HG03280 (cell line): Measurements from ENCODE around the gene CTNS.

ENCODE experiments used
- ATAC-seq: cut with Tn5 transposase; IDR thresholded peaks from one replicate; pipeline ENCODE4 v1.9.1; 2021; ENCODE audit warnings: mild to moderate bottlenecking, moderate library complexity; ENCODE audit not compliant: unreplicated experiment

Gene CTNS

DNA sequence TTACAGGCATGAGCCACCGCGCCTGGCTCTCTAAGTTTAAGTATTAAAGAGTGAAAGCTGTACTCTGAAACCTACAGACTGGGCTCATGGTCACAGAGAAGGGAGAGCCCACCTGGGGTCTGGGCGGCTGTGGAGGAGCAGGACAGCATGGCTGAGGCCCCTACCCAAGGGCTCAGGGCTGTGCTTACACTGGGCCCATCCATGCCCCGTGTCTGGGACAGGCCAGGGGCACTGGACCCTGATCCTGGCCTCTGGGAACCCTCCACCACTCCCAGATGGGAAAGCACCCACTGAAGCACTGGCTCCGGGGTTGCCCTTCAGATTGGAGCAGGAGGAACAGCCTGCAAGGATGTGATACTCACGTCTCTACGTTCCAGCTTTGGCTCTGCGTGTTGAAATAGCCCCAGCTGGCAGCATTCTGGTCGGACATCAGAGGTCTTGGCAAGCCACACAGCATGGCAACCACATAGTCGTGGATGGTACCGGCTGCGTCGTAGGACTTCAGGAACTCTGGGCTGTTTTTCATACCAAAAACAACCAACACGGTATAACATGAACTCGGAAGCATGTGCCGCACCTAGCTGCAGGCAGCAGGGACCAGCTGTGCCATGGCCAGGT is 13.5 kb upstream of the CTNS start:
- no peak for ATAC-seq

DNA sequence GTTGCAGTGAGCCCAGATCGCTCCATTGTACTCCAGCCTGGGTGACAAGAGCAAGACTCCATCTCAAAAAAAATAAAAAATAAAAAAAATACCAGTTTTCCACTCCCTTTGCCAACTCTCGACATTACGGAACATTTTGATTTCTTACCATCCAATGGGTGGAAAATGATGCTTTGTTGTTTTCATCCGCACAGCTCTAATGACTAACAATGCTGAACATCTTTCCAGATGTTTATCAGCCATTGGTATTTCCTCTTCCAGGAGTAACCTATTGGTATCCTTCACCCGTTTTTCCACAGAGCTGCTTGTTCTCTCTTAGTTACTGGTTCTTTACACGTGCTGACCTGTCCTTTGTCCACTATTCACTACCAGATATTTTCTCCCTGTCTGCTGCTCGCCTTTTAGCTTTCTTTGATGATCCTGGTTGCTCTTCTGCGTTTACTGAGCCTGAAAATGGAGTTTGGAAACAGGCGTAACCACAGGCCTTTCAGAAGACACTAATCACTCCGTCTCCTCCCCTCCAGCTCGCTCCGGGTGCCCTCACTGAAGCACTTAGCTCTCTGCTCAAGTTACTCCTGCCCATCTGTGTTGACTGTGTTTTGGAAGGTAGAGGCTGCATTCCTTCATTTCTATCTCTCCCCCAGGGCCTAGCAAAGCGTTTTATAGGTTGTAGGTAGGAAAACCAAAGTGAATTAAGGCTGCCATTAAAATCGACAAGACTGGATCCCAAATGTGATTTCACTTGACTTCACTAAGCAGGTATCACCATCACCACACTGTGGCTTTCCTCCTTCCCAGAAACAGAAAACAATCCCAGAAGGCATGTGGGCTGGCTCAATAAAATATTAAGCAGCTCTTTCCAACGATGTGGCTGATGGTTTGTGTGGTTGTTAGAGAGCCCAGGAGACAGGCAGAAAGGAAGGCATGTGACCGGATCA is 9.5 kb upstream of the CTNS start:
- no peak for ATAC-seq

DNA sequence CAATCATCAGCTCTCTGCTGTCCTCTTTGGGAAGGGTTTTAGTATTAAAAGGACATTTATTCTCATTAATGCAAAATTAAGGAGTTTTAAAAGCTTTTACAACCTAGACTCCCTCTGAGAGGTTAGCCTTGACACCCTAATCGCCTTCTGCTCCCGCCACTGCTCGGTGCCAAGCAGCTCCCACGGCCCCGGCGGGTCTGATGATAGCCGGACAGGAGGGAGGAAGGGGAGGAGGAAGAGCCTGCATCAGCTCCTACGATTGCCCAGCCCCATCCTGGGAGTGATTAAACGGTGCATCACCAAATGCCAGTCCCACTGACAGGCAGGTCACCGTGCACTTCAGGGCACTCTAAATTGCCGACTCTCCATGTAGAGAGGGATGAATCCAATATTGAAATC is 8.8 kb upstream of the CTNS start:
- ATAC-seq: no peak

DNA sequence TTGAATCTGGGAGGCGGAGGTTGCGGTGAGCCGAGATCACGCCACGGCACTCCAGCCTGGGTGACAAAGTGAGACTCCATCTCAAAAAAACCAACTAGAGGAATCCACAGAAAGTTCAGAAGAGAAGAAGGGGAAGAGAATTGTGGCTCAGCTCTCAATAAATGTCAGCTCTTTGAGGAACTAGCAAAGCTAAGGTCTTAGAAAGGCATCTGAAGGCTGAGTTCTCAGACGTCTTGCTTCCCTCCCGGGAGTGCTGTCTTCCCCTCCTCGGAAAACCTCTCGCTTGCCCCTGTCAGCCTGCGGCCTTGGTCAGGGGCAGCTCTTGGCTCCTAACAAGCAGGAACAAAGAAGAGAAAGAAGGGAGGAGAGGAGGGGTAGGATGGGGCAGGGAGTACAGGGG is 5.8 kb upstream of the CTNS start:
- no peak for ATAC-seq

DNA sequence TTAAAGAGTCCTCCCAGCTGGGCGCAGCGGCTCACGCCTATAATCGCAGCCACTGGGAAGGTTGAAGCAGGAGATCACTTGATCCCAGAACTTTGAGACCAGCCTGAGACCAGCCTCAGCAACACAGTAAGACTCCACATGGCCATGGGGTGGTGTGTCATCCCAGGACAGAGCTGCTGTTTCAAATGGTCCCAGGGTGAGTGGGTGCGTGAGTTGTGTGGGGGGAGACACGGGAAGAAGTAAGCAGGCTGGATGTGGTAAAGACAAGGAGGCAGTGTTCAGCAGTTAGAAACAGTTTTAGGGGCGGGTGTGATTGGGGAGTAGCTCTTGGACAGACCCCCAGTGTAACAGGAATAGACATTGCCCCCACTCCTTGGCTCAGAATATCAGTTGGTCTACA is 4.3 kb upstream of the CTNS start:
- no peak for ATAC-seq

DNA sequence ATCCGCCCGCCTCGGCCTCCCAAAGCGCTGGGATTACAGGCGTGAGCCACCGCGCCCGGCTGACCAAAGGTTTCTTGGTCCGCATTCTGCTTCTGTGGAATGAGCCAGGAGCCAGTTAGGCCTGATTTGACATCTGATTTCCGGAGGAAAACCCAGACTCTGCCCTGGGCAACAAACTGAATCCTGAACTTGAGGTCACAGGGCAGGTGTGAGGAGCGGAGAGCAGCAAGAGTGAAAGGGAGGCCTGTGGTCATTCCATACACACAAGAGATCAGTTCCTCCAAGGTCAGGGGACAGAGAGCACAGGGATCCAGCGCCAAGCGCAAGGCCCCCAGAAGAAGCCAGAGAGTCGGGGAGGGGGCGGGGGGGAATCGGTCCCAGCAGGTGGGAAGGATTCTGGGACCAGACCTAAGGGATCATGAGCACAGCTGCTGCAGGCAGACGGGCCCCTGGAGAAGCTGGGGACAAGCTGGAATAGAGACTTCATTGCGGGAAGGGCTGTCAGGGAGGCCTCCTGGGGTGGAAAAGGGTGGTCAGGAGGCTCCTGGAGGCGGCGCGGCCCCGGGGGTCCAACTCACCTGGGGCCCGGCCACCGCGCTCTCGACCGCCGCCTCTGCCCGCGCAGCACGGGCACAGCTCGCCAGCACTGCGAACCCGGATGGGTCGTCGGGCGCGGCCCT is 946 bp upstream of the CTNS start:
- ATAC-seq: no peak

DNA sequence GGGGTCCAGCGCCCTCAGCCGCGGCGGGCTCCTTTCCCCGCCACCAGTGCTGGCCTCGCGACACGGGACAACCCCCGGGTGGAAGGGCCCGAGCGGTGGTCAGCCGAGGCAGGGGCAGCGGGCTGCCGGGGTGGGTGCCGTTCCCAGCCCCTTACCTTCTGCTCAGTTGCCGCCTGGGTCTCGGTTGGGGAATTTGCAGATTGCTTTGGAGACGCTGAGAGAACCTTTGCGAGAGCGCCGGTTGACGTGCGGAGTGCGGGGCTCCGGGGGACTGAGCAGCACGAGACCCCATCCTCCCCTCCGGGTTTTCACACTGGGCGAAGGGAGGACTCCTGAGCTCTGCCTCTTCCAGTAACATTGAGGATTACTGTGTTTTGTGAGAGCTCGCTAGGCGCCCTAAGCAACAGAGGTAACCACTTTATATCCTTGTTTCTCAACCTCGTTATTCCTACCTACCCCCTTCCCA is 381 bp downstream of the CTNS start:
- no peak for ATAC-seq

DNA sequence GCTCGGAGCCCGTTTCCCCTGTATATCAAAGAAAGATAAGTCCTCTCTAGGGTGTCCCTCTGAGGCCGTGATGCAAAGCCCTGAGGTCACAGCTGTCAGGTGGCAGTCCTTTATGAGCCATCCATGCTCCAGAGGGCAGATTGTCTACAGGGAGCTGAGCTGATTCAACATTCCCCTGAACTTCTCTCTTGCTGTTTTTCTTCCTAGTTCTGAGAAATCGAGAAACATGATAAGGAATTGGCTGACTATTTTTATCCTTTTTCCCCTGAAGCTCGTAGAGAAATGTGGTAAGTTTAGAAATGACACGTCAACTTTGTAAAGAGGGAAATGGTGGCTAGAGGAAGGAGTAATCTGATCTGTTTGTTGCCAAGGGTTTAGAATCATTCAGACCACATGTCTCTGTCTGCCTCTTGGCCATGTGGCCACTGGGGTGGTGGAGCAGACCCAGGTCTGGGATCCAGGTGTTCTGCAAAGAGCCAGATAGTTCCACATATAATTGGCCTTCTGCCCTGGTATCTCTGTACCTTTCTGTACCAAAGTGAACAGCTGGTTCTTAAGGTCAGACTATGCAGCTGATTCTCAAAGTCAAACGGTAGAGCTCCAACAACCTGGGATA is 3.5 kb downstream of the CTNS start:
- no peak for ATAC-seq

DNA sequence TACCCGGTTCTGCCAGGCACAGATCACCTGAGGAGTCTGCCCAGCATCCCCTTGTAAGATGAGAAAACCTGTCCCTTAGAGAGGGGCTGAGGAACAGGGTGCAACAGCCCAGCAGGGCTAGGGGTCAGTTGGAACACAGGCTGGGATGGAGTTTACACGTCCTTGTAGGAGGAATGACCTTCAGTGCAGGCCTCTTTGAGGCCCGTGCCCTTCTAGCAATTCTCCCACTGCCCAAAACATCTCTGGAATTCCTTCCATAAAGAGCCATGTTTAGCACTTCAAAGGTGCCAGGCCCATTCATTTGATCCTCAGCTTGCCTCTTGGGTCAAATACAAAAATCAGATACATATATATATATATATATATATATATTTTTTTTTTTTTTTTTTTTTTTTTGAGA is 4.5 kb downstream of the CTNS start:
- no peak for ATAC-seq

DNA sequence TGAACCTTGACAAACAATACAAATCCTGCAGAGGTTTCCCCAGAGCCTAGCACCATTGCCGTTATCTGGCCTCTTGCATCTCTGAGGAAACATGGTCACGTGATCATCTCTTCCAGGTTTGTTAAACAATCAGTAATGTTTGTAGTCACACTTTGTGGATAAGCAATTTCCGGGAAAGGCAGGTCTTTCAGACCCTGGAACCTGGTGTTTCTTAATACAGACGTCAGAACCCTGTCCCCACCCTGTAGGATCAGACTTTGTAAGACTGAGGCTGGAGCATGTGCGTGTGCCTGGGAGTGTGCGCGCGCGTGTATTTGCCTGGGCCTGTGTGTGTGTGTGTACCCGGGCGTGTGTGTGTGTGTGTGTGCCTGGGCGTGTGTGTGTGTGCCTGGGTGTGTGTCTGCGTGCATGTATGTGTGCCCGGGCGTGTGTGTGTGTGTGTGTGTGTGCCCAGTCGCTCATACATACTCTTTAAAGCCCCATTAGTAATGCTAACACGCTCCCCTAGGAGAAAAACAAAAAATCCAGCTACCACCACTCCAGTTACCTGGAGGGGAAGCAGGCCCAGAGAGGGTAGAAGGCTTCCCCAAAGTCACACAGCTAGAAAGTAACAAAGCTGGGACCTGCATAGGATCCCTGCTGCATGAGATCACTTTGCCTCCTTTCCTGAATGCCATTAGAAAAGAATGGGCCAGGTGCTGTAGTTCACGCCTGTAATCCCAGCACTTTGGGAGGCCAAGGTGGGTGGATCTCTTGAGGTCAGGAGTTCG is 5.3 kb downstream of the CTNS start:
- no peak for ATAC-seq

DNA sequence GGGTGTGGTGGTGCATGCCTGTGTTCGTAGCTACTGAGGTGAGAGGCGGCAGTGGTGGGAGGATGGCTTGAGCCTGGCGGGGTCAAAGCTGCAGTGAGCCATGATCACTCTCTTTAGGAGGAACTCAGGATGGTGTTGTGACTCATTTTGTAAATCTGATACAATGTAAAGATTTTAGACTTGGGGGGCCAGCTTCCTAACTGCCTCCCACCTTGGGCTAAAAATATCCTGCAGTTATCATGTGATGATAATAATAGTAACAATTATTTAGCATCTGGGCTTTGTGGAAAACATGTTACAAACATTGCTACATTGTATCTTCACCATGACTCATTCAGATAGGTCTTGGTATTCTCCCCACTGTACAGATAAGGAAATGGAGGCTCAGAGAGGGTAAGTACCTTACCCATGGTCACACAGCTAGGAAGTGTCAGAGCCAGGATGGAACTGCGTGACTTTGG is 7.4 kb downstream of the CTNS start:
- ATAC-seq: no peak

DNA sequence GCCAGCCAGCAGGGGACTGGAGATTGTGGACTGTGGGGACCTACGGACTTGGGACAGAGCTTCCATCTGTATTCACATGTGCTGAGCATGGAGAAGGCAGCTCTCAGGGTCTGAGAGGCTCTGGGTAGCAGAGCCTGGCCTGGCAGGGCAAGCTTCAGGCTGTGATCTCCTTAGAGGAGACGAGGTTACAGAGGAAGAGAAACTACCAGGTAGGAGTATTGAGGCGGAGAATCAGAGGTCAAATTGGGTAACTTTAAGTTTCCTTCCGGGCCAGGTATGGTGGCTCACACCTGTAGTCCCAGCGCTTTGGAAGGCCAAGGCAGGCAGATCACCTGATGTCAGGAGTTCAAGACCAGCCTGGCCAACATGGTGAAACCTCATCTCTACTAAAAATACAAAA is 8.8 kb downstream of the CTNS start:
- no peak for ATAC-seq

DNA sequence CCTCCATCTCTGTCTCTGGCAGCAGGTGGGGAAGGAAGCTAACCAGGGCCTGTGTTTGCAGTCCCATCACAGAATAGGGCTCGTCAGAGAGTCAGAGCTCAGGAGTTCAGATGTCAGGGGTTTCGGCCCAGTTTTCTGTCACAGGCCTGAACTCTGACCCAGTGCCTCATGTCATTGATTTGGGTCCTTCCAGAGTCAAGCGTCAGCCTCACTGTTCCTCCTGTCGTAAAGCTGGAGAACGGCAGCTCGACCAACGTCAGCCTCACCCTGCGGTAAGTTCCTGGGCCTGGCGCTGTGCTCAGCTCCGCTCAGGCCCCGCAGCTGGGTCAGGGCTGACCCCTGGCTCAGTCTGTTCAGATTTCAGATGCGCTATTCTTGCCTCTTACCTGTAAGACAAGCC is 10.7 kb downstream of the CTNS start:
- ATAC-seq: no peak

DNA sequence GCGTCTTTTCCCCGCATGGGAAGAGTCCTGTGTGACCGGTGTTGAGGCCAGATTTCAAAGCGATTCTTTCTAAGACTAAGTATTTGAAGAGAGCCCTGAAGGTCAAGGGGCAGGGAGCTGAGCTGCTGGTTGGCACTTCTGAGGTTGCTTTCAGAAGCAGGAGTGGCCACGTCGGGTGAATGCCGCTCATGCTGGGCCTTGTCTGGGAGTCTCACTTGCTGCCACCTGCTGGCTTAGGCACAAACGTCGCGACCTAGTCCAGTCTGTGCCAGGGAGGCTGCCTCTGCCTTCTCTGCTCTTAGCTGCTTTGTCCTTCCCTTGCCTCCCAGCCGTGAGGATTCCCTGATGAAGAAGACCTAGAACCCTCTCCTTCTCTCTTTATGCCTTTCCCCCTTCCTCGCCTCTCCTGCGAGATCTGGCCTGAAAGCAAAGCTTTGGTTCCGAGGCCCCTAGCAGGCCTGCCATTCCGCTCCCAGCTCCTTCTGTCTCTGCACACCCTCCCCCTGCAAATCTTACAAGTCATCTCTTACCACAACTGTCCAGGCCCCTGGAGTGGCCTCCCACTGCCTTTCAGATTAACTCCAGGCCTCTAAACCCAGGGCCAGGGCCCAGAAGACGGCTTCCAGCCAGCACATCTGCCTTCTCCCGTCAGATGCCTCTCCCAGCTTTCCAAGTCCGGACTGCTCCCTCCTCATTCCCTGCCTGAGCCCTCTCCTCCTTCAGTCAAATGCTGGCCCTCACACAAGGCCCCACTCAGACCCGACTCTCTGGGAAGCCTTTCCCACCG is 11.4 kb downstream of the CTNS start:
- ATAC-seq: no peak

DNA sequence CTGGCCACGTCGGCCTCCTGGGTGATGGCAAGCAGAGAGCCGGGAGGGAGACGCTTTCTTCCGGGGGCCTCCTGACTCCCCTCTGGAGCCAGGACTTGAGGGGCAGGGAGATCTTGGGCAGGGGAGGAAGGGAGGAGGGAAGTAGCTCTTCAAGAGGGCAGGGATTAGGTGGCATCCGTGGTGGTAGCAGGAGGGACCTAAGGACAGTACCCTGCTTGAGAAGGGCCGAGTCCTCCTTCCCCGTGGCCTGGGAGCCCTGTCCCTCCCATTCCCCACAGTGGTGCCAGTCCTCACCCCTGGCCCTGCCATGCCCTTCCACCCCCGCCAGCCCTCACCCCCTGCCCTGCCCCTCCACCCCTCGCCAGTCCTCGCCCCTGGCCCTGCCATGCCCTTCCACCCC is 19.2 kb downstream of the CTNS start:
- no peak for ATAC-seq

DNA sequence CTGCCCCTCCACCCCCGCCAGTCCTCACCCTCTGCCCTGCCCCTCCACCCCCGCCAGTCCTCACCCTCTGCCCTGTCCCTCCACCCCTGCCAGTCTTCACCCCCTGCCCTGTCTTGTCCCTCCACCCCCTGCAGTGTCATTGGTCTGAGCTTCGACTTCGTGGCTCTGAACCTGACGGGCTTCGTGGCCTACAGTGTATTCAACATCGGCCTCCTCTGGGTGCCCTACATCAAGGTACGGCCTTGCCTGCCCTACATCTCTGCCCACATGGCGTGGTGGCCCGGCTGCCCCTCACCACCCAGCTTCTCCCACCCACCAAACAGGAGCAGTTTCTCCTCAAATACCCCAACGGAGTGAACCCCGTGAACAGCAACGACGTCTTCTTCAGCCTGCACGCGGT is 19.8 kb downstream of the CTNS start:
- ATAC-seq: no peak

DNA sequence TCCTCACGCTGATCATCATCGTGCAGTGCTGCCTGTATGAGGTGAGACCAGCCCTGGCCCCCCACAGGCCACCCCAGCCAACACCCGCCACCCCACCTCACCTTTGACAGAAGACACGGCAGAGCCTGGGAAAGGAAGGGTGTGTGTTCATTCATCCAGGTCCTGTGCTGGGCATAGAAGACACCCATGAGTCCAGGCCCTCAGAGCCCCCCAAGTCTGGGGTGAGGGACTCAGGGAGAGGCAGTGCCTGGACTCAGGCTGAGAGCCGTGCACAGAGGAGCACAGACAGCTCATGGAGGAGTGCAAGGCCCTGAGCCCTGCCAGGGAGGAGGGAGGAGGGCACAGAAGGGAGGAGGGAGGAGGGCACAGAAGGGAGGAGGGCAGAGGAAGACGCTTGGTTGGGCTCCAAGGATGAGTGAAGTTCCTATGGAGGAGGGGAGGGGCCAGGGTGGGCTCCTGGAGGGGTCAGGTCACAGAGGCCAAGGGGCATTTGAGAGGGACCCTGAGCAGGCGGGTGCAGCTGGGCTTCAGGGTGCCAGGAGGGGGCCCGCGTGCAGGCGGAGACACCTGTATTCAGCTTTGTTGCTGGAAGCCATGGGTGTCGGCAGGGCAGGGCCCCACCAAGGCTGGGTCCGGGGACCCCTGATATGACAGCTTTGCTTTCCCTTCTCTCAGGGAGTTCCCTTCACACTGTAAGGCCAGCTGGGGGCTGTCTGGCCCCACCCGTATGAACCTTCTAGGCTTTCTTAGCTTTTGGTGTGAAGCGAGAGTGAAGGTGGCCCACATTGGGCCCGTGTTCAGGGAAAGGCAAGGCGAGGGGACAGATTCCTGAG is 20.4 kb downstream of the CTNS start:
- no peak for ATAC-seq

DNA sequence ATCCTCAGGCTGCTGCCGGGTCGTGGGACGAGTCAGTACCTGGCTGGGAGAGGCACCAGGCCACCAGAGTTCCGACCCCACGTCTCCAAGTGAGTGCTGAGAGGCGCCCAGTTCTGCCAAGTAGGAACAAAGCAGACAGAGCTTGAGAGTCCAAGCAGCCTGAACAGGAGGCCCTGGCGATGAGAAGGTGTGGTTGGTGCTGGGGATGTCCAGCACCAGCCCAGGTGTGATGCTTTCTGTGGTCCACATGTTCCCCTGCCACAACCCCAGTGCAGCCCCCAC is 21.0 kb downstream of the CTNS start:
- ATAC-seq: no peak
